ENCODE measurements around the gene NEK5.
"Not testable (repeated sequence)": the region's sequence is repeated elsewhere in the genome, so short reads cannot be mapped to it uniquely, and the experiment has no call there.

NEK5 gene, protein sequence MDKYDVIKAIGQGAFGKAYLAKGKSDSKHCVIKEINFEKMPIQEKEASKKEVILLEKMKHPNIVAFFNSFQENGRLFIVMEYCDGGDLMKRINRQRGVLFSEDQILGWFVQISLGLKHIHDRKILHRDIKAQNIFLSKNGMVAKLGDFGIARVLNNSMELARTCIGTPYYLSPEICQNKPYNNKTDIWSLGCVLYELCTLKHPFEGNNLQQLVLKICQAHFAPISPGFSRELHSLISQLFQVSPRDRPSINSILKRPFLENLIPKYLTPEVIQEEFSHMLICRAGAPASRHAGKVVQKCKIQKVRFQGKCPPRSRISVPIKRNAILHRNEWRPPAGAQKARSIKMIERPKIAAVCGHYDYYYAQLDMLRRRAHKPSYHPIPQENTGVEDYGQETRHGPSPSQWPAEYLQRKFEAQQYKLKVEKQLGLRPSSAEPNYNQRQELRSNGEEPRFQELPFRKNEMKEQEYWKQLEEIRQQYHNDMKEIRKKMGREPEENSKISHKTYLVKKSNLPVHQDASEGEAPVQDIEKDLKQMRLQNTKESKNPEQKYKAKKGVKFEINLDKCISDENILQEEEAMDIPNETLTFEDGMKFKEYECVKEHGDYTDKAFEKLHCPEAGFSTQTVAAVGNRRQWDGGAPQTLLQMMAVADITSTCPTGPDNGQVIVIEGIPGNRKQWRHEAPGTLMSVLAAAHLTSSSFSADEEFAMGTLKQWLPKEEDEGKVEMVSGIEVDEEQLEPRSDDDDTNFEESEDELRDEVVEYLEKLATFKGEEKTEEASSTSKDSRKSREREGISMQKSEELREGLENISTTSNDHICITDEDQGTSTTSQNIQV
- total RNA-seq = 0 reads per million in 2 donors

DNA sequence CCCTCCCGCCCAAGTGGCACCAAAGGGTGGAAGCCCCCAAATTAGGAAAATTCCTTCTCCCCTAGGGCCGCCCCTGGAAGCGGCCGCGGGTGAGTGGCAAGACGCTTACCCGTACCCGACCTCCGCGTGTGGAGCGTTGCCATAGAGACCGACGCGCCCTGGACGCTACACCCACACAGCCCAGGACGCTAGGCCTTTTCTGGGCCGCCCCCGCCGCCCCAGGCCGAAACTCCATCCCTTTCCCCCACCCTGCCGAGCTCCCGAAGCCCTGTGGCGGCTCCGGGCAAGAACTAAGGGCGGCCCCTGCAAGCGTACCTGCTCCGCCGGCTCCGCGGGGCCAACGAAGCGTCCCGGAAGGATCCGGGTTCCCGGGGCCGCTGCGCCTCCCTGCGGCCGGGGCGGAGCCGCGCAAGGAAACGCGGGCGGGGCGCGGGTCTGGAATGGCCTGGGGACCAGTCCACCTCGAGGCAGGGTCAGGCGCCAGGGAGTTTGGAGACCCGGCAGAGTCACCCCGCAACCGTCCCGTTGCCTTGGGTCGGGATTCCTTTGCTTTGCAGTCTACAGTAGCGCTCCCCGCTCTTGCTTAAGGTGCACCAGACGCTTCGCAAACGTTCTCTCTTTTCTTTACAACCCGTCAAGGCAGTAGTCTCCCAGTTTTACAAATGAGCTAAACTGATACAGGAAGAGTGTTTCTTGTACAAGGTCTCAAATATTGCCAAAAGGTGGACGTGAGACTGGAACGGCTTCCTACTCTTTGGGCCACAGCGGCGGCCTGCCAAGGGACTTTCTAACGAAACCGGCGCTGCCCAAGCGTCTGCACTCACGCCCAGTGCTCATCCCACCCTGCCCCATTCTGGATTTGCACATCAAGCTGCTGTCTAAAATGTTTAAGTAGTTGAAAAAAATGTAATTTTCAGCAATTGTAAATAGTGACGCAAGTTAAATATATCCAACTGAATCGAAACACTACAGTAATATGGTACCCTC is at the start of gene NEK5:
Gene NEK5 (minus strand): TSS at position 360 of the 987 bp plus-strand sequence. CDS start 1,591 bp downstream, outside the sequence.
- peak; percentile 18 to 49 (median 26) for DNase-seq

DNA sequence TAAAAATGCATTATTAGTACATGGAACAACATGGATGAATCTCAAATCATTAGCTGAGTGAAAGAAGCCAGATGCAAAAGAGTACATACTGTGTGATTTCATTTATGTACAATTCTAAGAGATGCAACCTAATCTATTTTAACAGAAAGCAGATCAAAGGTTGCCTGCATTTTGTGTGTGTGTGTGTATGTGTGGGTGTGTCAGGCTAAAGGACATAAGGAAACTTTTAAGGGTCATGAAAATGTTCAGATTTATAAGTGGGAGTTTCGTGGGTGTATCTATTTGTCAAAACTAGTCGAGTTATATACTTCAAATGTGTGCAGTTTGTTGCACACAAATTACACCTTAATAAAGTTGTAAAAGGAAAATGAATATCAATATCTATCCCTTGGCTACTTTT is 48.4 kb upstream of the NEK5 start:
- DNase-seq = no peak

DNA sequence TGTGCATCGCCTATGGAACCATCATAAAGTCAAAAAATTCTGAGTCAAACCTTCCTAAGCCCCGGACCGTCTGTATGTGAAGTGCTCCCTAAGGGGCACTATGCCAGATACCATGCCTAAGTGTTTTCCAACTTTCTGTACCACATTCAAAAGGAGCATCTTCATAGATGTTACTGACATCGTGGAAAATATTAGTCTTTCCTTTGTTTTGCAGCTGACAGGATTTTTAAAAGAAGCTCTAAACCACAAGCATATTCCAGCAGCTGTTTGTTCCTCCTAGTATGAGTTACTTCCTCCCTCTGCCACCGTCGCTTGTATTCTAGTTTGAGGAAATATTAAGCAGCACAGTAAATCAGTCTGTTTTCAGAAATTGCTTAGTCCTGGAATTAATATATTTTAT is 45.1 kb upstream of the NEK5 start:
- DNase-seq = not testable (repeated sequence)

DNA sequence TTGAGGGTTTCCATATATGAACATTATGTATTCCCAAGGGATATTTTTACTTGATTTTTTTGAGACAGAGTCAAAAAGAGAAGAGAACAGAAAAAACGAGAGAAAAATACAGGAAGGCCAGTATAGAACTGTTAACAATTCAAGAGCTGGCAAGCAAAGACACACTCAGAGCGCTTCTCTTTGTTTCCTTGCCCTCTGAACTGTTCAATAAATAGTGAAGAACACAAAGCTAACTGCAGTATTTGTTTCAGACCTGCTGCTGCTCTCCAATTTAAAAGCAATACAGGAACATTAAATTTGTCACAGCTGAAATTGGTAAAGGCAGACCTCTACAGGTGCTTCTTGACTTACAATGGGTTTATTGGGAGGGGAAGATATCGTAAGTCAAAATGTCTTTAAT is 44.5 kb upstream of the NEK5 start:
- no peak for DNase-seq

DNA sequence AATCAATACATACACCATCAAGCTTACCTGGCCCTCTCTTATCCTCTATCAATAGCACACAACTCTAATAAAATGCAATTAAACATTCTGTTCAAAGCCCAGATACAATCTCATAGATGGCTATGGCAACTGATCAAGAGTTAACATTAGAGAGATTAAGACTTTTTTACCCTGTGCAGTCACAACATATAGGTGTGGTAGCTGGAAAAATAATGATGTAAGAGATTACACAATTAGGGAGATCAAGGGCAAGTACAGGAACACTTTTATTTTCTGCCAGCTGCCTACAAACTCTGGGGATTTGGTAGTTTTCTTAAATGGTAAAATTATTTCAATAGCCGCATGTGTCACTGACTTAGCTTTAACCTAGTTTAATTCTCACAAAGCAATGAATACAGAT is 42.8 kb upstream of the NEK5 start:
- DNase-seq = not testable (repeated sequence)

DNA sequence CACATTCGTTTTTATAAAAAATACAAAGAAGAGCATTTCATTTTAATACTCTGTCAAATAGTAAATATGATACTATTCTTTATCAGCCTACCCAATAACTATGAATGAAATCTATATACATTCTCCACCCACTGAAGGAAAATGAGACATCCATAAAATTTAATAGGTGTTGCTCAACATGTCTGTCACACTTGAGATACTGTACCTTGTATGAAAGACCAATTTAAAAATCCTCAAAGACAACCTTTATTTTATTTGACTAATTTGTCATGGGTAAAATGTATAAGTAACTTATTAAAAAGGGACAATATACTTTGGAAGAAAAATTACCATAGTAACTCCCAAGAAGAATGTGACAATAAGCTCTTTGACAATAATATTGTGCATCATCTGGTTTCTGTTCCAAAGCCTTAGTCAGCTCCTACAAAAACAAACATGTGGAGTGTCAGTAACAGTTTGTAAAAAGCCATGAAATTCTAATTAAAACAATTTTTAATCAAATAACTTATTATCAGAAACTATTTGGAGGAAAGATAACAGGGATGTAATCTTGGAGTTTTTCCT is 42.0 kb upstream of the NEK5 start:
- DNase-seq = not testable (repeated sequence)

DNA sequence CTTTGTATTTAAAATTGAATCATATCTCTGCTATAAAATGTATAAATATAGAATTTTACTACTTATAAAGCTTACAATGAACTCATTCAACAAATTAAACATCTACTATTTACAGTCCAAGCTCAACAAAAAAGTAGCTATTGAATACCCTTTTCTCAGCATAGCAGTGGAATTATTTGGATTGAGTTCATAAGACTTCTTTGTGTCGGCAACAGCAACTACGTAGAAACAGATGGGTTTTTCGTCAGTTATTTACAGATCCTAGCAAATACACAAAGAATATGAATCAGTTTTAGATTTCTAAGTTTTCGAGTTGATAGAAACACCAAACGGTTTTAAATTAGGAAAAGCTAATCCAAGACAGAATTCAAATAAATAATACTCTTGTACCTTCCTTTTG is 41.0 kb upstream of the NEK5 start:
- no peak for DNase-seq

DNA sequence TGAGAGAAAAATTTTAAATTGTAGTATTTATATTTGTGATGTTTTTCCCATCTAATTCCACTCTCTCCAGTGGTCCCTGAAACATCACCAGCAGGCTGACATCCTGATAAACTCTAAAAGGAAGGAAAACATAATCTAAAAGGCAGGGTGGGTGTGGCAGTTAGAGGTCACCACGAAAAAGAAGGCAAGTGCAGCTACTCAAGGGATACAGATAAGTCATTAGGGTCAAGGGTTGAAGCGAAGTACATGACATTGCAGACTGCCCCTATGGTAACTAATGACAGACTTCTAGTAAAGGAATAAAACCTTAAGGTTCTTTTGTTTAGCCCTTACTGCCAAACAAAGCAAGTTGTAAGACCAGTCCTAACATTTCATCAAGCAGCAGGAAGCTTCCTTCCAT is 36.5 kb upstream of the NEK5 start:
- DNase-seq = no peak

DNA sequence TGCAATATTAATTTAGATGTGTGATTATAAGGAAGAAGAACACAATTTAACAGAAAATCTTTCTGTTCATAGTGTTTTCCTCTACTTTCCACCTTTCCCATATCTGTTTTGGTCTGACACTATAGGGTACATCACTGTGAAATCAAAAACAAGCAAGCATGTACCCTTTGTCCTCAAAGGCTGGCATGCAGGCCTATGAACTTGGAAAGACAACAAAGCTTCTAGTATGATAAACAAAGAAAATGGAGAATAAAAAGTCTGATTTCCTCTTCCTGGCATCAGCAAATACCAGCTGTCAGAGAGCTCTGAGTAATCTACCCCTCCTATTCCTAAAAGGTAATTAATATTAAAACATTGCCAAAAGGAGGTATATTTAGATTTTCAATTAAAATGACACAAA is 36.1 kb upstream of the NEK5 start:
- DNase-seq = no peak

DNA sequence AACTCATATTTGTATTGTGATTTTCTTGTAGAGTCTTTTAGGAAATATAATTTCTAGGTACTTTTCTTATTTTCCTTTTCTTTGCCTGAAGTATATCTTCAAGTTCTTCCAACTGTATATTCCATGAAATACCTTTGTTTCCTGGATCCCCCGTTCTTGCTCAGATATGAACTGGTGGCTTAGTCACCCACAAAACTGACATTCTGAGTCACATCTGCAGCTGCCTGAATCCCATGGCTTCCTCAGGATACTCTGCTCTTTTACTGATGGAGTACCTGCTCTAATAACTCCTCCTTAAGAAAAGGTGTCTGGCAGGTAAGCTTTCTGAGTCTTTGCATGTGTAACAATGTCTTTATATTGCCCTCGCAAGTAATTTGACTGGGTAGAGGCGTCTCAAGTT is 35.0 kb upstream of the NEK5 start:
- DNase-seq = not testable (repeated sequence)

DNA sequence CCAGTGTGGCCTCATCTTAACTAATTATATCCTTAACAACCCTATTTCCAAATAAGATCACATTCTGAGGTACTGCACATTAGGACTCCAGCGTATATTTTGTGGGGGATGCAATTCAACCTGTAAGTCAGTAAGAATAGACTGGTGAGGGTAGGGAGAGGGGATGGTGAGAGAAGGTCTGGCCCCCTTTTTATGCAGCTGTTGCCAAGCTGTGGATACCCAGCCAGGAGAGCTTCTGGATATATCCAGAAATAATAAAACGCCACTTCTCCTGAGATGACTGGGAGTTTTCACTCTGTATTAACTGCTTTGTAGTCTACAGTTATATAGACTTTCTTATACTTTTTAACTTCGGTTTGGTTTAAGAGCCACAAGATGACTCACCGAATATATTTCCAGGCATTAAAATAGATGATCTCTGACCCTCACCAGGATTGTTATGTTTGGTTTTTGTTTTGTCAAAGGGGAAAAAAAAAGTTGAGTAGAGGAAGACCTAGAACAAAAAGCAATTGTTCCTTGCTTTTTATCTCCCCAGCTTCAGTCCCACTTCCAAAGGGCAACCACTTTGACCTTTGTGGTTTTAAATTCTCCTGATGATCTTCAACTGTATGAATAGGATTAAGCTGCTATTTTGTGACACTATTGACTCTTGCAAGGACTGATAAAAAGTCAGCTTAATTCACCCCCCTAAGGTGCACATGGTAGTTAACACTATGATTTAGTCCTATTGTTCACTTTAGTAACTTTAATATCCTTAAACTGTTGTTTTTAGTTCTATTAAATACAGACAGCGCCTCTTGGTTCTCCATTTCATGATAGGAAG is 33.6 kb upstream of the NEK5 start:
- no peak for DNase-seq

DNA sequence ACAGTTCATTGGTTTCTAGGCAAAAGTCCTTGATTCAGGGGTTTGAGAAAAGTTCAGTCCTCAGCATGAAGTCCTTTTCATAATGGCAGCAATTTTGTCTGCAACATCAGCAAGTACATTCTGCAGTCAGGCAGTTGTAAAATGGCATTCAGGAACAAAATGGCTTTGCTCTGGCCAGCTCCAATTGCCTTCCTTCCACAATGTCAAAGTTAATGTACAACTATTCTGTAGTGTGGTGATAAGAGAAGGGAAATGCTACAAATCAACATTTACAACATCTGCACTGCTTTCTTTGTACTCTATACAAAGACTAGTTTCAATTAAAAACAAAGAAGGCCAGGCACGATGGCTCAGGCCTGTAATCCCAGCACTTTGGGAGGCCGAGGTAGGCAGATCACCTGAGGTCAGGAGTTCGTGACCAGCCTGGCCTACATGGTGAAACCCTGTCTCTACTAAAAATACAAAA is 32.3 kb upstream of the NEK5 start:
- no peak for DNase-seq

DNA sequence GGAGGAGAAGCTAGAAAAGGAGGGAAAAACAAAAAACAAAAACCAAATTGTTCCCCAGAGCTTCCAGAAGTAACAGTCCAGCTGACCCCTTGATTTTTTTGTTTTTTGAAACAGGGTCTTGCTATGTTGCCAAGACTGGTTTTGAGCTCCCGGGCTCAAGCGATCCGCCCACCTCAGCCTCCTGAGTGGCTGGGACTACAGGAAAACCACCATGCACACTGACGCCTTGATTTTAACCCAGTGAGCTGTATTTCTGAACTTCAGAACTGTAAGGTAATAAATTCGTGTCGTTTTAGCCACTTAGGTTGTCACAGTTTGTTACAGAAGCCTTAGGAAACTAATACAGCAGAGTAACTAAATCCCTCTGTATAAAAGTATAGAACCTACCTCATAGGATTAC is 31.6 kb upstream of the NEK5 start:
- no peak for DNase-seq

DNA sequence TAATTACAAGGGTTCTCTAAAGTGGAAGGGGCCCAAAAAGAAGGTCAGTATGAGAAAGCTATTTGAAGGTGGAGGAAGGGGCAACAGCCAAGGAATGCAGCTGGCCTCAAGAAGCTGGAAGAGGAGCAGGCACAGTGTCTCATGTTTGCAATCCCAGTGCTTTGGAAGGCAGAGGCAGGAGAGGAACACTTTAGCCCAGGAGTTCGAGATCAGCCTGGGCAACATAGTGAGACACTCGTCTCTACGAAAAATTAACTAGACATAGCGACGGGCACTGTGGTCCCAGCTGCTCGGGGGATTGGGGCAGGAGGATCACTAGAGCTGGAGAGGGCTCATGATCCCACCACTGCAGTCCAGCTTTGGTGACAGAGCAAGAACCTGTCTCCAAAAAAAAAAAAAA is 31.2 kb upstream of the NEK5 start:
- DNase-seq = no peak

DNA sequence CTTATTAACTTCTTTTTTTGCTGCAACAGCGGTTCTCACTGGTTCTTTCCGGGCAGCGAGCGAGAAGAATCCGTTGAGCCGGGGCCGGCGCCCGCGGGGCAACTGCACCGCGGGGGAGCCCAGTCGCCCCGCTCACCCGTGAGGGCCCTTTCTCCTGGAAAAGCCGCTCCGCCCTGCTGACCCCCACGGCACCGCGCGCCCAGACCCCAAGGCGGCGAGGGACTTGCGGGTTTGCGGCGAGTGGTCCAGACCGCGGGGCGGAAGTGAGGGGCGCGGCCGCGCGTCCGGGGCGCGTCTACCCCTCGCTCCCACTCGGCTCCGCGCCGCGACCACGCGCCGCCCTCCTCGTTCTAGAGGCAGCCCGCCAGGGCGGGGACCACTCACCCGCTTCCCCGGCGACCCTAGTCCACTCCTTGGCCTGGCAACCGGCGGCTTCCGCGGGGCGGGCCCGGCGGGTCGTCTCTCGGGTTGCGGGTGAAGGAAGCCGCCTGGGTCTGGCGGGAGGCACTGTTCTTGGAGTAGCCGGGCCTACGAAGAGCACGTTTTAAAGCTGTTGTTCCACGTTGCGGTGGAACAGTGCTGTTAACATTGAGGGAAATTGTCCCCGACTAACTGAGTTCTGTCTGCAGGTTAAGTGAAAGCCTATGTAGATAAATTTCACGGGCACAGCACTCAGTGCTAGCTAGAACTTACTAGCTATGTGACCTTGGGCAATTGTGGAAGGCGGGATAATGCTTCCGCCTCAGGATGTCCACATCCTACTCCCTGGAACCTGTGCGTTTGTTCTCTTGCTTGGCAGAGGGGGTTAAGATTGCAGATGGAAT is 30.5 kb upstream of the NEK5 start, which contains the start of gene NEK3:
Gene NEK3 (minus strand): TSS at position 439 of the 824 bp plus-strand sequence. CDS start 3,406 bp downstream, outside the sequence.
- DNase-seq = peak; percentile 16 to 78 (median 37)

DNA sequence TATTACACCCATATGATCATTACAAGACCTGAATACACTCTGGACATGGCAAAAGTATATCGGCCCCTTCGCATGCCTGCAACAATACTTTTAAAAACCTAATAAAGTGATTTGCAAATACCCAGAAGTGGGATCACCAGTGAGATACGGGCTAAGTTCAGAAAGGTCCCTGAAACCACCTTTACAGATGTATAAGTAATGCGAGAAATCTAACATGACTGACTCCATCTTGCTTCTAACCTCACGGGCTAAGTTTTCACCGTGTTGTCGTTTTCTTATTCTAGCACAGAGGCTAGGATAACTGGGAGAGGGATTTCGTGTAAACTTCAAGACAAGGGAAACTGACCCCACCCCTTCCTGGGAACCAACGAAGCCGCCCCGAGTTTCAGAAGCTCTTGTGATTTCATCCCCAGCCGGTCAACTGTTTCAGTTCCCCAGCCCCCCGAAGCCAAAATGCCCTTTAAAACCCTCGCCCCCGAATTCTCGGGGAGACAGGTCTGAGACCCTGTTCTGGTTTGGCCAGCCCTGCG is 29.8 kb upstream of the NEK5 start:
- DNase-seq = peak in 2 of 5 experiments; percentile 1 to 10

DNA sequence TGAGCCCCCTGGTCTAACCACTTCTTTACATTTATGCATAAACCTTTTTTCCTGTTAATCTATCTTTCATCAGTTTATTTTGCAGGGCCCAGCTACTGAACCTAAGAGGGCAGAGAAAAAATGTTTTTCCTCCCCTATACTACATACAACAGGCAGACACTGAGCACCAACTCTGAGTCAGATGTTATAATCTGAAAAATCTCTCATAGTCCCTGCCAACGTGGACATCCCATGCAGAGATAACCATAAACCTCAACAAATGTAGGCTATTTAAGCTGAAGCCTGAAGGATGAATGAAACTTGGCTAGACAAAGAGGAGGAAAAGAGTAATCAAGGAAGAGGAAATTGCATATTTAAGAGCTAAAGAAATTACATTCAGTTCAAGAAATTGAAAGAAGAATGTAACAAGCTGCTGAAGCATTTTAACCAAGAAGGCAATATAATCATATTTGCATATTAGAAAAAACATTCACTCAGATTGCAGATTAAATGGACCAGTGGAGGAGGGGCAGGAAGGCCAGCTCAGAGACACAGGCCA is 27.9 kb upstream of the NEK5 start:
- DNase-seq = no peak

DNA sequence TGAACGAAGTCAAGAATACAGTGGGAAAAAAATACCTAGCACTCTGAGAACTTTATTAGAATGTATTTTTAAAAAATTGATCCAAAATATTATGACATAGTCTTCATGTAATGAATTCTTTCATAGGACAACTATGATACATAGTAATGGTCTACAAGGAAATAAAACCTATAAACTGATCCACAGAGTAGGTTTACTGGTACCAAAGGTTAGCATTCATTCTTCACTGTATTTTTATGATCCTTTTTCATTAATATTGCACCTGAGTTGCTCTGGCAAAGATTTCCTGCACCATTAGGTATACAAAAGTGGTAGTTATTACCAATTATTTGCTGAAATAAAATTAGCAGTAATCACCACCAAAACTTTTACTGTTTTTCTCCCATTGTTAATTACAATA is 26.3 kb upstream of the NEK5 start:
- DNase-seq = no peak

DNA sequence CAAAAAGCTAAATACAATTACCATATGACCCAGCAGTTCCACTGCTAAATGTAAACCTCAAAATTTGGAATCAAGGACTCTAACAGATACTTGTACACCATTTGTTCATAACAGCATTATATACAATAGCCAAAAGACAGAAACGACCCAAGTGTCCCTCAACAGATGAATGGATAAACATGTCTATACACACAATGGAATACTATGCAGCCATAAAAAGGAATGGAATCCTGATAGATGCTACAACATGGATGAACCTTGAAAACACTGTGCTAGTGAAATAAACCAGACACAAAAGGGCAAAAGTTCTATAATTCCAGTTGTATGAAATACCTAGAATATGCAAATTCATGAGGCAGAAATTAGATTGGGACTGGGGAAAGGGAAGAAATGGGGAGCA is 18.4 kb upstream of the NEK5 start:
- no peak for DNase-seq

DNA sequence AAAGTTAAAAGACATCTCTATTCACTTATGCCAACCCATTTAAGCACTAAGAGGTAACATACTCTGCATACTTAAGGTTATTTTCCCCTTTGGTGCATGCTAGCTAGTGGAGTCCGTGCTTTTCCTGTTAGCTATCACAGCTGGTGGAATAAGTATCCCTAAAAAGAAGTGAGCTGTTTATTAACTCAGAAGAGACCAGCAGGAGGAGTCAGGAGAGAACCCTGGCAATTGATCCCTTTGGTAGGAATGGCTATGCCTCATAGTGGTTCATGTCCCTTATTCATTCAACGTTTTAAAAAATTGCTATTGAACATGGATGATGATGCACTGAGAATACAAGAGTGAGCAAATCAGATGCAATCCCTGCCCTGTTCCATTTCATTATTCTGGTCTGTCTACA is 12.4 kb upstream of the NEK5 start:
- no peak for DNase-seq

All from T-helper 2 cell (primary cell).